Activated CD4-positive, alpha-beta T cell treated with anti-CD3 and anti-CD28 coated beads for 4 hours (primary cell): Measurements from ENCODE around the gene TBP.
A peak's percentile ranks its signal among the peaks of the same experiment; 100 is the strongest.
"Not testable (repeated sequence)": the region's sequence is repeated elsewhere in the genome, so short reads cannot be mapped to it uniquely, and the experiment has no call there.

Experiments used
- DNase-seq, 2 donors: peaks; one replicate each; pipeline ENCODE4 v3.0.0-alpha.2; 2020

Gene TBP

DNA sequence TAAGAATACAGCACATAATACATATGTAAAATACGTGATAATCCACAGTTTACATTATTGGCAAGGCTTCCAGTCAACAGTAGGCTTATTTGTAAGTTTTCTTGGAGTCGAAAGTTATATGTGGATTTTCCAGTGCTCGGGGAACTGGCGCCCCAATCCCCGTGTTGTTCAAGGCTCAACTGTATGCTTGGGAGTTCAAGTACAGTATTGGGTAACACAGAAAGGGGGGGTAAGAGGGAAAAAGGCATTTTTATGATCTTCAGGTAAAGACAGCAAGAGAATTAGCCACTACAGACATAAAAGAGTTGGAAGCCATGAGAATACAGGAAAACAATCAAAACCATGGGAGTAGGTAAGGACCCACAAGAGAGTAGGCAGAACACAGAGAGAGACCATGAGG lies 17.5 kb upstream of the TBP start:
- no peak for DNase-seq

GRCh38 chr6:170537329-170537728 lies 16.8 kb upstream of the TBP start:
- DNase-seq: no peak

- no peak for DNase-seq
These were observed 12.0 kb upstream of the TBP start for GRCh38 chr6:170542031-170542719.

DNA sequence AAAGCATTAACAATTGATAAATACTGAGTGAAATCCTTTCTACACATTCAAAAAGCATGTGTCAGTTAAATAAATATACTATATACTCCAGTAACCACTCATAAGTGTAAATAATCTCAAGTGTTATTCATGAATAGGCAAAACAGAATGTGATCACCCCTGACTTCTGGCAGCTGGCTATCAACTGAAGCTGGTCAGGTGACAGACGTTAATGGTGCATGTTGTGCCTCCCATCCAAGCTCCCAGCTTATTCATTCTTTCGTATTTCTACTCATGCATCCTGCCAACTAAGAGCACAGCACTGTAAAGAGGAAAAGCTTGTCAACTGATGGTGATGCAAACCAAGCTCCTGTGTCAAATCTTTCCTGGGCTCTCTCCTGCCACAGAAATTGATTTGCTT lies 8.8 kb upstream of the TBP start:
- no peak for DNase-seq

DNA sequence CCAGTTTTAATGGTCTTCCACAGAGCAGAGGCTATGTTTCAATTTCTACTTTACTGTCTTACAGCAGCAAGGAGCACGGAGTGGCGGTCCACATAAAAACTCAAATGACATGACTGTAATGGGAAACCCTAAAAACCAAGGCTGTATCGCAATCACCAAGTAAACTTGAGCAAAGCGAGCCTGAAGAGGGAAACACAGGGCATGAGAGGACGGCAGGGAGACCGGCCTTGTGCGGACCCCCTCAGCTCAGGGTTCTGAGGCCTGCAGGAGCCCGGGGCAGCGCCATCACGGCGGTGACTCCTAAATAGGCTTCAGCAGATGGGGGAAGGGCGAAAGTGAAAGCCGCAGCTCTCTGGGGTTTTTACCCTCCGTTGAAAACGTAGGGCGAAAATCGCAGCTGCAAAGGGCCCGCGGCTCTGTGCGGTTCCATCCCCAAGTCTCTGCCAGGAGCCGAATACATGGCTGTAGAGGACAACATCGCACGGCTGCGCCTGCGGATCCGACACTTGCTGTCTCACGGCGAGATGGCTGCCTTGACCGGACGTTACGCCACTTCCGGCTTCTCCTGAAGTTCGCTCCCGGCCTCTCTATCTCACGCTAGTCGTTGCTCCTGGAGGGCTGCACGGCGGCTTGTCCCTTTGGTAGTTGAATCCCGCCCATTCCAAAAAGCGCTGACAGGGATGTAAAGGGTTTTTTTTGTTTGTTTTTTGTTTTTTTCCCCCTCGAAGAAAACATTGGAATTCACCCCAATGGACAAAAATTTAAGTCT lies 1.2 kb upstream of the TBP start, which contains the start of gene PSMB1:
PSMB1 (minus strand) TSS at position 543 of the 769 bp plus-strand sequence; CDS start at position 478, 65 bp downstream.
- DNase-seq: peak; percentile 74 to 77

DNA sequence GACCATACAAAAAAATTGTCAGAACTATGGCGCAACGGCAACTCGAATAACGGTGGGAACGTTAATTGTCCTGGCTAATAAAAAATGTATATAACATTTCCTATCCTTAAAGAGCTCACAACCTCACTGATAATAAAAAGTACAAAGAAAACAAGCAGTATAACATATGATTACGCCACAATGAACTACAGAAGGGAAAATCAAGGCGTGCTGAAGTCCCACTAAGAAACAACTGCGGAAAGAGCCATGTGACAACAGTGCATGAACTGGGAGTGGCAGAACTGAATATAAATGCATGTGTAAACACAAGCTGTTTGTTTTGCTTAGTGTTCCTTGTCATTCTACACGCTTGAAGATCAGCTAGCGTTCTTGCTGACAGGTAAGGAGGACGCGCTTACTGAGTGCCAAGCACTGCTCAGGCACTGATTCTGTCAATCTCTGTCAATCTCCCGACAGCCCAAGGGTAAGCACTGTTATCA lies 596 bp upstream of the TBP start:
- no peak for DNase-seq

DNA sequence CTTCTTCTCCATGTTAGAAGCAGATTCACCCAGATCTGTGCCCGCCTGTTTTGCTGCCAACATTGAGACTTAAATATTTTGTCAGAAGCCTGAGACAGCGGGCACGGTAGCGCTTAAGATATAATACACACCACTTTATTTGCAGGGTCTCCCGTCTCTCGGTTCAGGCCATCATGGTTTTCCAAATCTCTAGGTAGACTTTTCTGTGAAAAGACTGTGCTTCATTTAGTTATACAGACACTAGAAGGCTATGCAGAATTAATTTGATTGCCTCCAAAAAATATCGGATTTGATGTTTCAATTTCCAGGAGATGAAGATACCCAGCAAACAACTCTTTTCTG lies 598 bp downstream of the TBP start:
- peak in 1 of 2 donors; percentile 2 for DNase-seq

GRCh38 chr6:170555305-170555704 lies 1.1 kb downstream of the TBP start:
- no peak for DNase-seq

DNA sequence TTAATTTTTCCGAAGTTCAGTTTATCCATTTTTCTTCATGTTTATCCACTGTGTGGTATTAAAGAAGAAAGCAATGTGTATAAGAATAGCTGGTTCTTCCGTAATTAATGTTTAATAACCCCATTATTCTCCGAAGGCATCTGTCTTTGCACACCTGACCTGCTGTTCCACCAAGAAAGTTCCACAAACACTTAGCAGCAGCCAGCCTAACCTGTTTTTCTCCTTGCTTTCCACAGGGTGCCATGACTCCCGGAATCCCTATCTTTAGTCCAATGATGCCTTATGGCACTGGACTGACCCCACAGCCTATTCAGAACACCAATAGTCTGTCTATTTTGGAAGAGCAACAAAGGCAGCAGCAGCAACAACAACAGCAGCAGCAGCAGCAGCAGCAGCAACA lies 7.4 kb downstream of the TBP start:
- no peak for DNase-seq

GRCh38 chr6:170564936-170565530 lies 10.9 kb downstream of the TBP start:
- no peak for DNase-seq

DNA sequence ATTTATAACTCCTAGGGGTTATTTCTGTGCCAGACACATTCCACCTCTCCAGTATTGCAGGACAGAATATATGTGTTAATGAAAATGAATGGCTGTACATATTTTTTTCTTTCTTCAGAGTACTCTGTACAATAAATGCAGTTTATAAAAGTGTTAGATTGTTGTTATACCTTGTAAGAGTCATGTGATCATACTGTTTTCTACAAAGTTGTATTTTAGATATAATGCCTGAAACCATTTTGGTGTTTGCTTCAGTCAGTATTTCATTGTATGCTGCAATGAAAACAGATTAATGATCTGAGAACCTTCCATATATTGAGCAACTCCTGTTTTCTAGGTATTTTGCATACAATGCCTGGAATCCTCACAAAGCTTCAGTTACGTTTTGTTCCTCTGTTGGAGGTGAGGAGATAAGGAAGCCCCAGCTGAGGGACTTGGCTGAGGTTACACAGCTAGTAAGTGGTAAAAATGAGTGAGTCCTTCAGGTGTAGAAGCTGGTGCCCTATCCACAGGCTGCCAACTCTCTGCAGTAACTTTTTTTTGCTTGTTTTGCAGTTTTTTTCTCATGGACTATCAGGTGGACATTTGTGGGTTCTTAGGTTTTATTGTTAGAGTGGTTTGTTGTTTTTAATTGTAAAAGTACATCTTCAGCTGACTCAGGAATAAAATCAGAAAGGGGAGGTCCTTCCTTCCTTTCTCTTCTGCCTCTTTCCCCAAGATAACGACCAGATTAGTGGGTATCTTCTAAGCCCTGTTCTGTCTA lies 18.7 kb downstream of the TBP start:
- DNase-seq: no peak

- DNase-seq: no peak
These were observed 21.1 kb downstream of the TBP start for GRCh38 chr6:170575250-170575649.

DNA sequence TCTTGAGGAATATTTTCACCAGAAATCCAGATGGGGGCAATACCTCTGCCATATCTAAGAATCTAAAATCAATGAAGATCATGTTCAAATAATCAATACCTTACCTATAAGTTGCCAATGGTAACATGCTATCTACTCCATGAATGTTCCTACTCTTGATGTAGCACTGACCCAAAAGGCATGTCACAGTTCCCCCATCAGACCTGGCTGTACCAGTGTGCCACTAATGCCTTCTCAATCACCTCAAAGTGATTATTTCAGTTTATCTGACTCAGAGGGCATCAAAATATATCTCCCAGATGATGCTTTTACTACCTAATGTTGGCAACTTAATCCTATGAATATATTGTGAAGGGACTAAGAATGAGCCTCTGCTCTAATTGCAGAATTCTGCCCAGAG lies 24.7 kb downstream of the TBP start:
- DNase-seq: no peak

GRCh38 chr6:170583756-170584180 lies 29.6 kb downstream of the TBP start:
- DNase-seq: no peak

- DNase-seq: peak; percentile 89 to 92
These were observed 30.2 kb downstream of the TBP start, which contains the start of gene PDCD2 for GRCh38 chr6:170584181-170584953. PDCD2 (minus strand) TSS chr6:170584637; CDS start chr6:170584581, 56 bp downstream.

GRCh38 chr6:170584954-170585498 lies 30.9 kb downstream of the TBP start:
- DNase-seq: no peak

DNA sequence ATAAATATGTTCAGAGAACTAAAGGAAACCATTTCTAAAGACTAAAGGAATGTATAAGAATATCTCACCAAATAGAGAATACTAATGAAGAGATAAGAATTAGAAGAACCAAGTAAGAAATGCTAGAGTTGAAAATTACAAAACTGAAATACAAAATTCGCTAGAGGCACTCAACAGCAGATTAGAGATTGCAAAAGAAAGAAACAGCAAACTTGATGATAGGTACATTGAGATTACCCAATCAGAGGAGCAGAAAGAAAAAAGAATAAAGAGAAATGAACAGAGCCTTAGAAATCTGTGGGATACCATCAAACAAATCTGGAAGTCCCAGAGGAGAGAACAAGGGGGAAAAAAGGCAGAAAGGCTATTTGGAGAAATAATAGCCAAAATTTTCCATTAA lies 36.6 kb downstream of the TBP start:
- DNase-seq: no peak

DNA sequence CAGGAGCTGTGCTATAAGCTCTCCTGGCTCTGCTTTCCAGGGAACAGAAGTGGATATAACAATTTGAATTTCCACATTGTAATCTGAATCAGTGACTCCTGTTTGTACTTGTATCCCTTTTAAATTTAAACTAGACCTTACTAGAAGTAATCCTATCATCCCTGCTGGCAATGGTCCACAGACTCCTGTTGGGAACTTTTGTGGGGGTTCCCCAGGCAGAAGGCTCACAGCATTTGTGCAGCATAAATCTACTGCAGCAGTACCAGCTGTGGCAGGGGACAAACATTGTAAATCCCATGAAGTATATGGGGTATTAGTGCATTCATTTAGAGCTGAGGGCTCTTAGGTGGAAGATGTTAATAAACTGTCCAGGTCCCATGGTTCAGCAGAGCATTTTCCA lies 42.3 kb downstream of the TBP start:
- DNase-seq: no peak

DNA sequence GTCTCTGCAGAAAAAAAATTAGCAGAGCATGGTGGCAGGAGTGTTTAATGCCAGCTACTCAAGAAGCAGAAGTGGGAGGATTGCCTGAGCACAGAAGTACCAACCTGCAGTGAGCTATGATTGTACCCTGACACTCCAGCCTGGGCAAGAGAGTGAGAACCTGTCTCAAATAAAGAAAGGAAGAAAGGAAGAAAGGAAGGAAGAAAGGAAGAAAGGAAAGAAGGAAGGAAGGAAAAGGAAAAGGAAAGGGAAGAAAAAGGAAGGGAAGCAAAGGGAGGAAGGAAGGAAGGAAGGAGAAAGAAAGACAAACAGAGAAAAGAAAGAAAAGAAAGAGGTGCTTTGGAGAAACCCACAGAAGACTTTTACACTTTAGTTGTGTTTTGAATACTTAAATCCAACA lies 43.1 kb downstream of the TBP start:
- no peak for DNase-seq

GRCh38 chr6:170605574-170606259 lies 51.5 kb downstream of the TBP start:
- DNase-seq: no peak

DNA sequence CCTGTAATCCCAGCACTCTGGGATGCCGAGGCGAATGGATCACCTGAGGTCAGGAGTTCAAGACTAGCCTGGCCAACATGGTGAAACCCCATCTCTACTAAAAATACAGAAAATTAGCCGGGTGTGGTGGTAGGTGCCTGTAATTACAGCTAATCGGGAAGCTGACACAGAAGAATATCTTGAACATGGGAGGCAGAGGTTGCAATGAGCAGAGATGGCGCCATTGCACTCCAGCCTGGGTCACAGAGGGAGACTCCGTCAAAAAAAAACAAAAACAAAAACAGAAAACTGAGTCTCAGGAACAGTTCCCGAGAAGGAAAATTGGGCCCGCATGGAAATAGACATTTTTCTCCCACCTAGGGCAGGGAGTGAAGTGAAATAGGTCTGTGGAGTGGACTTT lies 55.1 kb downstream of the TBP start:
- DNase-seq: not testable (repeated sequence)
